ENCODE measurements around the gene FBXL4.
A peak's percentile ranks its signal among the peaks of the same experiment; 100 is the strongest.

The FBXL4 gene

GRCh38 chr6:98947411-98948292 is at the start of gene FBXL4:
FBXL4 (minus strand) TSS chr6:98947946; CDS start chr6:98926988, 20,958 bp downstream.
- Histone ChIP-seq H3K9me3 (ENCODE audit: insufficient read depth, low read length, severe bottlenecking) (peaks cover 1% of the 10 kb centered on the region), H2AFZ (ENCODE audit: low read depth, low read length) (peak within 1 kb of the TSS; percentile 76), H3K27ac (ENCODE audit: low read length) (peak within 1 kb of the TSS; percentile 74), H4K20me1 (ENCODE audit: insufficient read depth, low read length) (no peaks in the 10 kb centered on the region), H3K9ac (ENCODE audit: low read depth, low read length) (peak within 1 kb of the TSS; percentile 67), H3K4me2 (ENCODE audit: insufficient read depth, low read length) (peak within 1 kb of the TSS; percentile 68), H3K4me3 (ENCODE audit: low read depth in 1 of 2, low read length in 2 of 2) (peak within 1 kb of the TSS; percentile 38 to 67; a peak in 3 of 4 replicates), H3K79me2 (ENCODE audit: insufficient read depth, low read length) (peaks cover 47% of the 10 kb centered on the region), H3K4me1 (ENCODE audit: insufficient read depth, low read length) (peaks cover 26% of the 10 kb centered on the region), H3K27me3 (ENCODE audit: insufficient read depth, low read length, poor library complexity) (no peaks in the 10 kb centered on the region), H3K36me3 (ENCODE audit: insufficient read depth, low read length) (no peaks in the 10 kb centered on the region)
- ATAC-seq (ENCODE audit: insufficient read depth, low read depth) = peak; percentile 79
- peak; percentile 79 for DNase-seq
- TF ChIP-seq CTCF (IDR thresholded peaks at IDR 0.05; ENCODE audit: borderline replicate concordance, extremely low read depth, low read length, poor library complexity, severe bottlenecking) = no peak
- TF ChIP-seq EZH2 (IDR thresholded peaks at IDR 0.05; ENCODE audit: borderline replicate concordance, low read depth, low read length, severe bottlenecking) = no peak

GRCh38 chr6:98995116-98995515 is 47.4 kb upstream of the FBXL4 start:
- no peaks in the 10 kb centered on the region for H3K4me1 ChIP-seq (ENCODE audit: insufficient read depth, low read length)
- ATAC-seq (ENCODE audit: insufficient read depth, low read depth) = no peak
- H3K36me3 ChIP-seq (ENCODE audit: insufficient read depth, low read length) = no peaks in the 10 kb centered on the region
- H3K4me3 ChIP-seq (ENCODE audit: low read depth in 1 of 2, low read length in 2 of 2) = no peak overlapping the region
- TF ChIP-seq CTCF (IDR thresholded peaks at IDR 0.05; ENCODE audit: borderline replicate concordance, extremely low read depth, low read length, poor library complexity, severe bottlenecking) (no peak), EZH2 (IDR thresholded peaks at IDR 0.05; ENCODE audit: borderline replicate concordance, low read depth, low read length, severe bottlenecking) (no peak)
- H3K79me2 ChIP-seq (ENCODE audit: insufficient read depth, low read length) = no peaks in the 10 kb centered on the region
- no peak for DNase-seq
- H3K4me2 ChIP-seq (ENCODE audit: insufficient read depth, low read length) = no peak overlapping the region
- no peak overlapping the region for H3K9ac ChIP-seq (ENCODE audit: low read depth, low read length)
- H3K9me3 ChIP-seq (ENCODE audit: insufficient read depth, low read length, severe bottlenecking) = no peaks in the 10 kb centered on the region
- H2AFZ ChIP-seq (ENCODE audit: low read depth, low read length) = no peak overlapping the region
- no peak overlapping the region for H3K27ac ChIP-seq (ENCODE audit: low read length)
- no peaks in the 10 kb centered on the region for H4K20me1 ChIP-seq (ENCODE audit: insufficient read depth, low read length)
- H3K27me3 ChIP-seq (ENCODE audit: insufficient read depth, low read length, poor library complexity) = peaks cover 23% of the 10 kb centered on the region

GRCh38 chr6:98992535-98992934 is 44.8 kb upstream of the FBXL4 start:
- ATAC-seq (ENCODE audit: insufficient read depth, low read depth) = no peak
- H3K4me1 ChIP-seq (ENCODE audit: insufficient read depth, low read length) = no peaks in the 10 kb centered on the region
- H3K9ac ChIP-seq (ENCODE audit: low read depth, low read length) = no peak overlapping the region
- DNase-seq = no peak
- H4K20me1 ChIP-seq (ENCODE audit: insufficient read depth, low read length) = no peaks in the 10 kb centered on the region
- no peaks in the 10 kb centered on the region for H3K9me3 ChIP-seq (ENCODE audit: insufficient read depth, low read length, severe bottlenecking)
- no peaks in the 10 kb centered on the region for H3K36me3 ChIP-seq (ENCODE audit: insufficient read depth, low read length)
- H3K4me2 ChIP-seq (ENCODE audit: insufficient read depth, low read length) = no peak overlapping the region
- no peak overlapping the region for H3K27ac ChIP-seq (ENCODE audit: low read length)
- TF ChIP-seq EZH2 (IDR thresholded peaks at IDR 0.05; ENCODE audit: borderline replicate concordance, low read depth, low read length, severe bottlenecking) = no peak
- no peak for TF ChIP-seq CTCF (IDR thresholded peaks at IDR 0.05; ENCODE audit: borderline replicate concordance, extremely low read depth, low read length, poor library complexity, severe bottlenecking)
- peaks cover 19% of the 10 kb centered on the region for H3K27me3 ChIP-seq (ENCODE audit: insufficient read depth, low read length, poor library complexity)
- H3K79me2 ChIP-seq (ENCODE audit: insufficient read depth, low read length) = no peaks in the 10 kb centered on the region
- H3K4me3 ChIP-seq (ENCODE audit: low read depth in 1 of 2, low read length in 2 of 2) = no peak overlapping the region
- no peak overlapping the region for H2AFZ ChIP-seq (ENCODE audit: low read depth, low read length)

Data from DND-41 (cell line).